DMS153 treated with DMSO at 0.1 percent for 48 hours (cell line): ENCODE results near the gene CDO1.

Experiments
- DNase-seq: peaks from one replicate; lab custom pipeline; 2025; ENCODE audit not compliant: unreplicated experiment; lab: John Stamatoyannopoulos, UW

CDO1 gene

DNA sequence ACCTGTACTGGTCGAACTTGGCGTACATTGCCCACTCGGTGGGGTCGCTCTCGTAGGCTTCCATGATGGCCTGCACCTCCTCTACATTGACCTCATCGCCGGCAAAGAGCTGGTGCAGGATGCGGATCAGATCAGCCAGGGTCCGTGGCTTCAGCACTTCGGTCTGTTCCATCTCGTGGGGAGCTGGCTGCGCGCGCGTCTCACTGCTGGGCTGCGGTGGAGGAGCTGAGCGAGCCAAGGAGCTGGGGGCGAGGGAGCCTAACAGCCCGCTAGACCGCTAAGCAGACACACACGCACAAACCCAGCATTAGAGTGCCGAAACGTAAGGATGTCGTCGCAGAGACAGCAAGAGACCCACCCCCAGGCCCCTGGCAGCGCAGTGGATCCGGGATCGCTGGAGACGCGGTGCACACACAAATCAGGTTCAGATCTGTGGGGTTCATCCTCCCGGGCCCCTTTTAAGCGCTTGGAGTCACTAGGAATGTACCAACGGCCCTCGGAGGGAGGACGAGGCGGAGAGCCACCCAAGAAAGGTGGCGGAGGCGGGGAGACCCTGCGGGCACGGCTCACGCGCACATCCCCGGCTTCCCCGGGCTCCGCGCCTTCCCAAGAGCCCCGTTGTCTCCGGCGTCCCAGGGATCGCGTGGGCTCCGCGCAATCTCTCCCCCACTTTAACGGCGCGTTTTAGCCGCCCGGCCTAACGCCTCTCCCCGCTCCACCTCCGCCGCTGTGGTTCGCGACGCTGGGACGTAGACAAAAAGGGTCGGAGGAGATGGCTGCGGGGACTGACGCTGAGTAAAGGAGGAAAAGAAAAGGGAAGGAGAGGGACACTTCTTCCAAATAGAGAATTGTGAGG lies at the start of gene CDO1:
Gene CDO1, minus strand, starts transcription at position 434 of the 856 bp plus-strand sequence. Its CDS starts 262 bp downstream, at position 172.
- no peak for DNase-seq

DNA sequence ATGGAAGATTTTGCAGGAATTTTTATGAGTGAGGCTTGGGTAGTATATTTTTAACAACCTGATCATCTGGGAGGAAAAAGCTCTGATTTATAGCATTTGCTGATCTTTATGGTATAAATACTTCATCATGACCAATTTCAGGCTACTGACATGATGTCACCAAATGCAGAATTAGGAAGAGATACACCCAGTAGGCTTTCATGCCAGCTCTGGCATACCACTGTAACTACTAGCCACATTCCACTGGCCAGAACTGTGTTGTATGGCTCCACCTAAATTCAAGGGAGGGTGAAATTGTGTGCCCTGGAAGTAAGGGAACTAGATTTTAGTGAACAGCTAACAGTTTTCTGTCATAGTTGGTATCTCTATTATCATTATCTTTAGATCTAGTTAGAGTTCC lies 42.9 kb upstream of the CDO1 start:
- DNase-seq, result no peak

DNA sequence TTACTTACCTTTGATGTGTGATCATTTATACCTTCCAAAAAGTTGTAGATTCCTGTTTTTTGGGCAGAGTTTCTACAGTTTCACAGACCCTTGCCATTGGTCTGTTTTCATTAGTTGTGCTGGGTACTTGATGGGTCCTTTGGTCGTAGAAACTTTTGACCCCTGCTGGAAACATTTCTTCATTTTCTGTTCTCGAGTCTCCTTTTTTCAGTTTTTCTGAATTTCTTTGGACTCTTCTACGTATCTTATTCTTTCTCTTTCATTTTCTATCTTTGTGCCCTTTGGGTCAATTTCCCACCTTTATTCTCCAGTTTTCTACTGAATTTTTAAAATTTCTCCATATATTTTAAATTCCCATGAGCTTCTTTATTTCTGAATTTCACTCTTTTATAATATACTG lies 41.9 kb upstream of the CDO1 start:
- no peak for DNase-seq

DNA sequence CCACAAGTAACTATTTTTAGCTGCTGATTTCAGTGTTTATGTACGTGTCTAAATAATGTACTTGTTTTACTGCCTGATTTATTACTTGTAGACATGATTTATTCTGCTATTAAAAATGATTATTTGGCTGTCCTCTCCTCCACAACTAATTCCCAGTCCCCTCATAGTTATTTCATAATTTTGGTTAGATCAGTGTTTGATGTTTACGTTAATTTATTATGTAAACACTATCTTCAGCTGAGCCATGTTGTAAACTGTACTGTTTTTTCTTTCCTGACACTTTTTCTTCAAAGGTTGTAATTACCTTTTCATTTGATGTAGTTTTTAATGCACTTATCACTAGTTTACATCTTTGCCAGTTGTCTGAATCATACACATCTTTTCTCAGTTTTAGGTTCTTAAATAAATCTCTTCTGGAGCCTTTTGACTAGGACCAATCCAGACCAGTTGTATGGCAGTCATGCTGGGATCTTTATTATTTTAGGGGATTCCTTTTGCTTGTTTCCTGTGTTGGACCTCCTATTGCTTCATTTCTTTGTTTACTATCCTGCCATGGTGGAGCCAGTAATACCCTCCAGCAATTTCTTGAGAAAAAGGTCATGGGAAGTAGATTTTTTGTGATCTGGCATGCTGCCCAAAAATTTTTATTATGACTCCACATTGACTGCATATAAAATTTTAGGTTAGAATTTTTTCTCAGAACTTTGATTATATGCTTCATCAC lies 41.3 kb upstream of the CDO1 start:
- DNase-seq, result no peak

DNA sequence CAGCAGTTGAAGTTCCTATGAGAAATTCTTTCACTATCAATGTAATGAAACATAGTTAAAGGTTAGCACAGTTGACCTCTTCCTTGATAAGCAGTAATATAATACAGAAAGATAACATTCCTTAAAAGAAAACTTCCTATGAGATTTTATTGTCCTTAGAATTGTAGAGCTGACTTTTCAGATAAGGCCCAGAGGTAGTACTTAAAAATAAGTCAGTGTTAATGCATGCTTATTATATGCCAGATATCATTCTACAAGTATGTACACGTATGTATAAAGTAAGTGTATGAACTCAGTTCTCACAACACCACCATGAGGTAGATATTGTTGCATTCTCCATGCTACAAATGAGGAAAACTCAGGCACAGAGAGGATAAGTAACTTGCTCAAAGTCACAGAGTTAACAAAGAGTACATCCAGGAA lies 40.6 kb upstream of the CDO1 start:
- DNase-seq, result no peak

DNA sequence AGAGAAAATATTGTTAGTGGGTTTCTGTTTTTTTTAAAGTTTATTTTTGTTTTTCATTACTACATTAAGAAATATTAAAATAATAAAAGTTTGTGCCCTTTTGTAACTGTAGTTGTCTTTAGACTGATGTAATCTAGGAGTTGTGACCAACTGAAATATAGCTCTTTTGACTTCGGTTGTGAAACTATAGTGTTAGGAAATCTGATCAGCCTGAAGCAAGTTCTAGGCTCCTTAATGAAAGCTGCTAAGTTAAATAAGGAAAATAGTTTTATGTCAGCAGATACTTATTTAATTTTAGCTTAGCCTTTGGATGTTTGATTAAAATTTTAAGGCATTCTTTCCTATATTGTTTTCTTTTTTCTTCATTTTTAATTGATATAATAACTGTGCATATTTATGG lies 39.5 kb upstream of the CDO1 start:
- DNase-seq, result no peak

DNA sequence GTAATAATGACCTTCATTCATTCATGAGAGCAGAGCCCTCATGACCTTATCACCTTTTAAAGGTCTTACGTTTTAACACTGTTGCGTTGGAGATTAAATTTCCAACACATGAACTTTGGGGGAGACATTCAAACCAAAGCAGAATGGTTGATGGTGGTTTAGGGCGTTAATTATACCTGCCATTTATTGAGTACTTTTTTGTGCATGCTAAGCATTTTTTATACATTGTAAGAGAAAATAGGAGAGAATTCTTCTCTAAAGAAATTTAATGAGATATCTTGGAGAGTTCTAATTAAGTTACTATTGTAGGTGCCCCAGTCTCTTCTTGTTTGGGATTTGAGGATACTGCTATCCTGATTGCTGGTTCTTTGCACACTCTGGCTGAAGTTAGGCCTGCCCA lies 37.7 kb upstream of the CDO1 start:
- no peak for DNase-seq

DNA sequence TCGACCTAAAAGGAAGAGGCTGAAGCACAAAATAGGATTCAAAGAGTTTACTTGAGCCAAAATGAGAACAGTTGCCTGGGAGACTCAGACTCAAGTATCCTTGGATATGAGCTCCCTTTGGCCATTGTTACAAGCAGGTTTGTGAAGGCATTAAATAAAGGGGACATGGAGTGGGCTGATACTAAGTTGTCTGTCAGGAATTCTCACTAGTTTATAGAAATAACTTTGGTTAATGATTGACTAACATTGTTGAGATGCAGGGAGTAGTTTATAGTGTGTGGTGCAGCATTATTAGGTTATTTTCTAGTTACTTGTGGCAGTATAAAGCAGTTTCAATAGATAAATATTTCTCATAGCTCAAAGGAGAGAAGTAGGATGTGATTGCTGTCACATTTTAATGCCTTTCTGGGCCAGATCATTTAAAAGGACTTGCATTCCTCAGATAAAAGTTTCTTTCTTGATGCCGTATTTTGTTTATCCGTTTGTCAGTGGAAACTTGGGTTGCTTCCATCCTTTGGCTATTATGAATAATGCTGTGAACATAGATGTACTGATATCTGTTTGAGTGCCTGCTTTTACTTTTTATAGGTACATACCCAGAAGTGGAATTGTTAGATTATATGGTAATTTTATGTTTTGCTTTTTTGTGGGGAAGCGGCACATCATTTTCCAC lies 34.4 kb upstream of the CDO1 start:
- DNase-seq, result no peak

DNA sequence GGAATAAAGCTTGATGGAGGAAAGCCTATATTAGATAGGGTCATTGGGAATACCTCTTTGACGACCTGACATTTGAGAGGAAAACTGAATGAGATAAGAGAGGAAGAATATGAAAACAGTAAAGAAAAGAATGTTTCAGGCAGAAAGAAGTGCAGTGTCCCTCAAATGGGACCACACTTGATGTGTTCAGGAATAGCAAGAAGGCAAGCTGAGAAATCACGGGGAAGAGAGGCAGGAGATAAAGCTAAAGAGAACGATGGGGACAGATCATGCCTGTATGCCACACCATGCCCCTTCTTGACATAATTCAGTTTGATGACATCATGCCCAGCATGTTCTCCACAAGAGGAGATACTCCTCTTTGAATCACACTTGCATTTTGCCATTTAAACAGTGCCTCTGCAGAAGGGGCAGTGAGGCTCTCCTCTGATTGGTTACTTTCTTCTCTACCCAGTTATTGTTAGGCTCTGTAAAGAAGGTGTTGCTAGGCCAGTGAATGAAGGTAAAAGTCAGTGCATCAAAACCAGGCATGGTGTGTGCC lies 32.9 kb upstream of the CDO1 start:
- no peak for DNase-seq

DNA sequence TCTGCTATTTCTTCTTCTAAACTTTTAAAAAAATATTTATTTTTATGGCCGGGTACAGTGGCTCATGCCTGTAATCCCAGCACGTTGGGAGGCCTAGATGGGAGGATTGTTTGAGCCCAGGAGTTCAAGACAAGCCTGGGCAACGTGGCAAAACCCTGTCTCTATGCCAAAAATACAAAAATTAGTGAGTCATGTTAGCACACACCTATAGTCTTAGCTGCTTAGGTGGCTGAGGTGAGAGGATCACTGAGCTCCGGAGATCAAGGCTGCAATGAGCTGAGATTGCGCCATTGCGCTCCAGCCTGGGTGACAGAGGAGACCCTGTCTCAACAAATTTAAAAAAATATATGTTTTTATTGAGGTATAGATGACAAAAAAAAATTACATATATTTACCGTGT lies 30.8 kb upstream of the CDO1 start:
- DNase-seq, result no peak

DNA sequence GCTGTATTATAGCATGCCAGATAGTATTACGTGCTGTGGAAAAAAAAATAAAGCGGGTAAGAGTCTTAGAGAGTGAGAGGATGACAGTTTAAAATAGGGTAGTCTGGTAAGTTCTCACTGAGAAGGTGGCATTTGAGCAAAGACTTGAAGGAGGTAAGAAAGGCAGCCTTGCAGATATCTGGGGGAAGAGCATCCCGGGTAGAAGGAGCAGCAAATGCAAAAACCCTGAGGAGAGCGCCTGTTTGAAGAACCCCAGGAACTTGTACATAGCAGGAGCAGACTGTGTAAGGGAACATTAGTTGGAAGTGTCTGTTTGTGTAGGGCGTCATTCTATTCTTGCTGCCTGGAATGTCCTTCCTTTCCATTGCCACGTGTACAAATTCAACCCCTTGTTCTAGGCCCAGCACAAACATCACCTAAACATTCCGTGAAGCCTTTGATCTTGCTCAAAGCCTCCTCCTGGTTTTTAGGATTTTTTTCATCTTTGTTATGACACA lies 27.9 kb upstream of the CDO1 start:
- DNase-seq, result no peak

DNA sequence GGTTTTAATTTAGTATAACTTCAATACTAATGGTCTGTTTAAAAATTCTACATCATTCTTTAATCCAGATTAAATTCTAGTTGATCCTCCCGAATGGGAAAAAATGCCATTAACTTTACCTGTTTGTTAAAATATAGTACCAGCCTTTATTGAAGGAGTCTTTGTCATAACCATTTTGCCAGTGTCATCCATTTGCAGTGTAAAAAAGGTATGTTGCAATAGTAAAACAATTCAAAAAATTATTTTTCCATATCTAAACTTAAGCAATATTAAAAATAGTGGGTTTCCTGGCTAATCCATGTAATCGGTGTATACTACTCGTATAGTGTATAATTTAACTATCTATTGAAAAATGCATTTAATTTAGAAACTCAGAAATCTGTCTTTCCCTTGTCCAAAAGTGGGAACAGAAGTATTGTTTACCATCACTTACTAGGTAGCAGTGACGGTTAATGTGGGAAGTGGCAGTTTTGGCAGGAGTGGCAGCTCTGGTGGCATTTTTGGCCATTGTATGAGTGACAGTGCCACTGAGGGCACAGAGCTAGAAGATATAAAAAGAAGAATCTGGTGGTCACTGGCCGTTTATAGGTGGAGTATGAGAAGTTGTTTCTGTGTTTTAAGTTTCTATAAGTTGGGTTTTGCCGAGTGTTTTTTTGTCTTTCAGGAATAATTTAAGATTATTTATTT lies 27.1 kb upstream of the CDO1 start:
- no peak for DNase-seq

DNA sequence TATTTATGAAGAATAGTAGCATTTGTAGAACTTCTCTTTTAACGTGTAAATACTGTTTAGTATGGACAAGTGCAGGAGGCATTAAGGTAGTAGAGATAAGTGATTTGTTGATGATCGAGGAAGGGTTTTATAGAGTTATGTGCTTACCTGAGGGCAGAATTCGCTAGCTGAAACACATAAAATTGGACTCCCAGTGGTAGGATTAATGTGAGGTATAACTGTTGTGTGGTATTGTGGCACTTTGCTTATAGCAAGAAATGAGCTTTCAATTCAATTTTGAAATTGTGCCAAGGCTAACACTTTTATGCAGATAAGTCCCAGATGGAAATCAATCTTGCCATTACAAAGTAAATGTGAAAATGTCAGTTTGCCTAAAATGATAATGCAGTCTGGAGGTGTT lies 26.5 kb upstream of the CDO1 start:
- no peak for DNase-seq

DNA sequence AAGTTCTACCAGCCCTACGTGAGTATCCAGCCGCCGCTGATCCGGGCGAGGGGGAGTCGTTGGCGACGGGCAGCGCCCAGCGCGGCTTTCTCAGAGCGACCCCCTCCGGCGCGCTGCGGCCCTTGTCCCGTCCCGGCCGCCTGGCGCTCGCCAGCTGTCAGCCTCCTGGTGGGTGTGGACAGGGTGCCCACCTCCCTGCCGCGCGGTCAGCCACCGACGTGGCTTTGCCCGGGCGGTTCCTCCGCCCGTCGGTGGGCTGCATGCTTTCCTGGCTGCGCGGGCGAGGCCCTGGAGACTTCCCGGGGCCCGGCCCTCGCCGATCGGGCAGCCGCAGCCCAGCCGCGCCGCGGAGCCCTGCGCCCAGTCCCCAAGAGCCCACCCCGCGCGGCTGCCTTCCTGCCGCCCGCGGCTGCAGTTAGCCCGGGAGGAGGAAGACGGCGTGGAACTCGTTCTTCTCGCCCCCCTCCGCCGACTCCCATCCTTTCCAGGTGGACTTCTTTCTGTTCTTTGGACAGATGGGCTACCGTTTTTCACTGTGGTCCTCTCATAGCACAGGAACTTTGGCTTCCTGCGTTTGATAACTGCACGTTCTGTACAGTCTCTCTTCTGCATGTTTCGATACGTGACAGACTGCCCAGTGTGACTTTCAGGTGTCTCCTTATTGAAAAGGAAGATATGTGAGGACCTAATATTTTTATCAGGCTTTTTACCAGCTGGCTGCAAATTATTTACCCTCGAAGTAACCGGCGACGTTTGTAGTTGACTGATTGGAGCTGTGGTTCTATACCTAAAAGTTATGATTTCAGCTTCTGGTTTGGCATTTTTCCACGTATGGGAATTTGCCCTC lies 25.9 kb upstream of the CDO1 start:
- no peak for DNase-seq

DNA sequence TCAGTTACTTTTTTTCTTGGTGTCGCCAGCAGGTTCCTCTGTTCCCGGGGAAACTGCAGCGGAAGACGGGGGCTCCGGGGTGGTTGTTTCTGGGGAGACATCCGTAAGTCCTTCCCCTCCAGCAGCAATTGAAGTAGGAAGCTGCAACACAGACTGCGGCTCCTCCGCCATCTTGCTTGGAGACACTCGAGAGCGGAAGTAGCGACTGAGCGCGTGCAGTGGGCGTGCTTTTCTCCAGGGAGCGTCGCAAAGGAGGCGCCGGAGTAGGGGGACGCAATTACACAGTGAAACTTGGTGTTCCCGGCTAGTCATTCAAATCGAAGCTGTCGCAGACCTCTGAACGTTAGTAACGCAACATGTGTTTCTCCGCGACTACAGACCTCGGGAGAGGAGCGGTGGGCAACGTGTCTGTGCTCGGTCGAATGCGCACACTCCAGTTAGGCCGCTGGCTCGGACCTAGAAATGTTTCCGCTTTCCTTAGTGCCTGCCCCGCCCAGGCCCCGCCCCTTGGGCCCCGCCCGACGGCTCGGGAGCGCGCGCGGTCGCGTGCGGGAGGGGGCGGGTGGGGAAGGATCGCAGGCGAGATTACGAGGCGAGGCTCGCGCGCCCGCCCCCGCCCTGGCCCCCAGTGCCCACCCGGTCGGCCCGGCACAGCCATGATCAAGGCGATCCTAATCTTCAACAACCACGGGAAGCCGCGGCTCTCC lies 25.1 kb upstream of the CDO1 start, which contains the start of the genes AP3S1 and ATG12:
Gene AP3S1, plus strand, starts transcription at position 554 of the 707 bp plus-strand sequence. Its CDS starts 103 bp downstream, at position 657.
Gene ATG12, minus strand, starts transcription at position 184 of the 707 bp plus-strand sequence. Its CDS starts 13 bp downstream, at position 171.
- peak; percentile 37 for DNase-seq

DNA sequence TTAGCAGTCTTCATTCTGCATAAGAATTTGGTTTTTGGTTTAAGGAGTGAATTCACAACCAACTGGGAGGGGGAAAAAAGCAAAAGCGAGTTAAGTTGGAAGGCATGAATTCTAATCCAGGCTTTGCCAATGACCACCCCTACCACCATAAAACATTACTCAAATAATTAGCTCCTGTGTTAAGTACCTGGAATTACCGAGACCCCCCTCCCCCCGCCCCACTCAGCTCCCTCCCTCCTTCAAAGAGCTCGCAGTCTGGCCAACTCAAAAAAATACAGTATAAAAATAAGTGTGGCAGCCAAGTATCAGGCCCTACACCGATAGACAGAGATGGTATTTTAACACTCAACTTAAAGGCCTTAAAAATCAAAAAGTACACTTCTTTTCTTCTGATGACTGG lies 24.4 kb upstream of the CDO1 start:
- no peak for DNase-seq

DNA sequence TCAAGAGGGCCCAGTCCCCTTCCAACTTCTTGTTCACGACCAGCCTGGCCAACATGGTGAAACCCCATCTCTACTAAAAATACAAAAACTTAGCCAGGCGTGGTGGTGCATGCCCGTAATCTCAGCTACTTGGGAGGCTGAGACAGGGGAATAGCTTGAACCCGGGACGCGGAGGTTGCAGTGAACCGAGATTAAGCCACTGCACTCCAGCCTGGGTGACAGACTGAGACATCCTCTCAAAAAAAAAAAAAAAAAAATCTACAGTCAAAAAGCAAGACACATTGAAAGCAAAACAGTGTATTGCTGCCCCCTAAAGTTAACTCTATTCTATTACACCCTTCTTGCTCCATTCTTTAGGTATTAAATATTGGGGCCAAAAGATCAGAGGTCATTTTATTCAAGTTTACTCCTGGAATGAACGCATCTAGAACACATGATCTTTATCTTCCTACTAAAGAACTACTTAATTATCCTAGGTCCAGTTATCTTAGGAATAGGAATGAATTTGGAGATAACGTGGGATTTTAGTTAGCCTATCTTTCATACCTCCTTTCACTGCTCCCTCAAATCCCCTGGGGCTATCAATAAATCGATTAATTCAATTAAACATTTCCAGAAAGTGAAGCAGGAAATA lies 22.5 kb upstream of the CDO1 start:
- DNase-seq, result no peak

DNA sequence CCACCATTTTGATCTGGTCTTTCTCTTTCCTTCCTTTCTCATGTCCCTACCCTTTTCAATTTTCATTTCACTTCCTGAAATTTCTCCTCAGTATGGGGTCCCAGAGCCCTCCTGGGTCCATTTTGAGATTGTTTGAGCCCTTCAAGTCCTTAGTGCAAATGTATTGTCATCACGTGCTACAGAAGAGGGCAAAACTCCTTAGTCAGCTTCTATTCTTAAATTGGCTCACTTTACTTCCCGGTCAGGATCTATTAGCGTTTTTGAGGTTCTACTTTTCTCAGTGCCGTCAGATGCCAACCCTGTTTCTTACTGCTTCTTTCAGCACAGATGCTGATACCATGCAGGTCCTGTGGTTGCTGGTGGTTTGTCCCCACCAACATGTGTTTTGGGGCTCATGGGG lies 19.0 kb upstream of the CDO1 start:
- no peak for DNase-seq
